Colon (tissue), 2 donors: ENCODE measurements around the gene PHACTR3.
"Not testable (repeated sequence)": the region's sequence is repeated elsewhere in the genome, so short reads cannot be mapped to it uniquely, and the experiment has no call there.

Experiments
- FAIRE-seq: peaks from 2 replicates; lab custom pipeline; 2012; peaks lifted over from hg19 to GRCh38; lab: Jason Lieb, UNC
- donor health status: control.
- donor health status: control.

Gene PHACTR3

DNA sequence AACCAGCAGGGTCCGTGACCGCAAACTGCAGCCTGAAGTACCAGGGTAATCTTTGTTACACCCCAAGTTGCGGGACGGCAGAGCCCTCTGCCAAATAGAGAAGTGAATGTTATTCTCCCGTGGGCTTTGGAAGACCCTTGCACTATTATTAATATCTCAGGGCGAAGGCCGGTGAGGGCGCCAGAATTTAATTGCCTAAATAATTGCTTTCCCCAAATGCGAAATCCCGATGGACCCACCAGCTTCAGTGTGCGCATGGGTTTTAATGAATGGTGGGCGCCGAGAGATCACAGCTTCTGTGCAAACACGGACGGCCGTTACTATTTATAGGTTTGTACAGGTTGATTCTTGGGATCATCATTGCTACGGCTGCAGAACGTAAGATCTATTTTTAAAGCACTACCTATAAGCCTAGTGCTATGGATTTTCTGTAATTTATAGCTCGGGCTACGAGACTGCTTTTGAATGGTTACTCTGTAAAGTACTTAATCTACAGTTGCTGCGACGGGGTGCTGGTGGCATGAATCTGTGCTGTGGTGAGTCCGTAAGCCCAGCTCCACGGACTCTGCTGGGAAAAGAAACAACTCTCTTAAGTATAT is 15.2 kb upstream of the PHACTR3 start:
- no peak for FAIRE-seq

- no peak for FAIRE-seq
Measured at GRCh38 chr20:59591061-59591460, 13.3 kb upstream of the PHACTR3 start.

- no peak for FAIRE-seq
Measured at GRCh38 chr20:59596690-59597089, 7.7 kb upstream of the PHACTR3 start.

DNA sequence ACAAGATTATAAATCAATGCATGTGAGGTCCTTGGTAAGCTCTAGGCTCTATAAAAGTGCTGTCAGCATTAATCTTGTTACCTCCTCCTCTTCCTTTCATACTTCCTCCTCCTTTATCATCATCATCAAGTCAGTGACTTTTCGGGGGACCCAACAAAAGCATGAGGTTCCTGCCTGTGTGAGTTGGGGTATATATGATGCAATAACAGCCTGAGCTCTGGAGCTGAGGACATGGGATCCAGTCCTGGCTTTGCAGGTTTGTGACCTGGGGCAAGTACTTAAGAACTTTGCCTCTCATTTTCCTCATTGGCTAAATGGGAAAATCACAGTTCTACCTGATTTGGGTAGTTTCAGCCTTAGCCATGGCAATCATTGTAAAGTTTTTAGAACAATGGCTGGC is 7.1 kb upstream of the PHACTR3 start:
- no peak for FAIRE-seq

GRCh38 chr20:59598625-59599310 is 5.6 kb upstream of the PHACTR3 start:
- no peak for FAIRE-seq

DNA sequence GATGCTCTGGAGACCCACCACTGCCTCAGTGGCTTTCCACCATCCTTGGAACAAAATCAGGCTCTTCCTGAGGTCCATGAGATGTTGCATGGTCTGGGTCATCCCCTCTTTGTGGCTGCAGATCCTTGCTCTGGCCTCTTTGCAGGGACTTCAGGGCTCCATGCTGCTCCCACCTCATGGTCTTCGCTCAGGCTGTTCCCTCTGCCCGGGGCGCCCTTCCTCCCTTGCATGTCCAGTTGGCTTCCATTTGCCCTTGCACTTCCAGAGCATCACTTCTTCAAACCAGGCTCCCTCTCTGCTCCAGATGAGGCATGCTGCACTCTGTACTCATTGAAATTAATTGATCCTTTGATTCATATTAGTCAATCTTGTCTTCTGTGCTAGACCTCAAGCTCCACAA is 4.4 kb upstream of the PHACTR3 start:
- no peak for FAIRE-seq

DNA sequence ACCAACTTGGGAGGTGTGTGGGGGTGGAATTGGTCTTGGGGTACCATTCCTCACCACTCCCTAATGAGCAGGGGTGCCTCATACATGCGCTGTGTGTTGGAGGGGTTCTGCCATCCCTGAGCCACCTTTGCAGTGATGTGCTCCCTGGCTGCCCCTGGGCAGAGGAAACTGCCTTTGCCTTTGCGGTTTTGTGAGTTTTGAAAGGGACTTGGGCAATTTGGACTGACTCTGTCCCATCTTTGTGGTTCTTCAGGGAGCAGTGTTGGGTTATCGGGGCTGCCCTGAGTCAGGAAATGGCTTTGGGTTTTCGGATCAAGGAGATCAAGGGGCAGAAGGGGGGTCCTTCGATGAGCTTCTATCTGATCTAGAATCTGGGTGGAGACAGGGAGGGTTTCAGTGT is 3.9 kb upstream of the PHACTR3 start:
- no peak for FAIRE-seq

GRCh38 chr20:59602546-59603080 is 1.7 kb upstream of the PHACTR3 start:
- FAIRE-seq, result no peak

GRCh38 chr20:59603176-59603575 is 1.2 kb upstream of the PHACTR3 start:
- FAIRE-seq, result no peak

DNA sequence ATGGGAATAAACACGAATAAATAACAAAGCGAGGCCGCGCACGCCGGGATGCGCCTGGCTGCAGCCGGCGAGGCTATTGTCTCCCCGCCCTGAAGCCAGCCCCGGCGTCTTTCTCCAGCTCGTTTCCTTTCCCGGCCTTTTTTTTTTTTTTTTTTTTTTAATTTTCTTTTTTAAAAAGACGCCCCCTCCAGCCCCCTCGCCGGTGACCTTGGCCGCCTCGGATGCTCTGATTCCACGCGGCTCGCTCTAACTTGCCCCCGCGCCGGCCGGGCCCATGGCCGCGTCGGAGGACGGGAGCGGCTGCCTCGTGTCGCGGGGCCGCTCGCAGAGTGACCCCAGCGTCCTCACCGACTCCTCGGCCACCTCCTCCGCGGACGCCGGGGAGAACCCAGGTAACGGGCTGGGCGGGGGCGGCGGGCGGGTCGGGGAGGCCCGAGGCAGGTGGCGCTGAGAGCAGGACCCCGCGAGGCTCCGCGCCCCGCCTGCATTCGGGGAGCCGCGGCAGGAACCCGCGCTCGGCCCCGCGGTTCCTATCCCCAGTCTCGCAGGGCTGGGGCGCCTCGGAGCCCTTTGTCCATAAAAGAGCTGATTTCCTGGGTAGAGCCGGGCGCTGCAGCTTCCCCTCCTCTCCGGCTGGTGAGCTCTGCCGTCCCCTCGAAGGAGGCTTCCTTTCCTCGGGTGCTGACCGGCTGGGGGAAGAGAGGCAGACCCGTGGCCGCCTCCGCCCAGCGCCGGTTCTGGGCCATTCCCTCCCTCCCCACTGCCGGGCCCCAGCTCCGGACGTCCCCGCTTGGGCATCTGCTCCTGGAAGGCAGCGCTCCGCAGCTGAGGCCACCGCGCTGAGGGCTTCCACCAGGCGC is 631 bp downstream of the PHACTR3 start:
- FAIRE-seq, result no peak

GRCh38 chr20:59605601-59606364 is 1.4 kb downstream of the PHACTR3 start:
- FAIRE-seq, result no peak

DNA sequence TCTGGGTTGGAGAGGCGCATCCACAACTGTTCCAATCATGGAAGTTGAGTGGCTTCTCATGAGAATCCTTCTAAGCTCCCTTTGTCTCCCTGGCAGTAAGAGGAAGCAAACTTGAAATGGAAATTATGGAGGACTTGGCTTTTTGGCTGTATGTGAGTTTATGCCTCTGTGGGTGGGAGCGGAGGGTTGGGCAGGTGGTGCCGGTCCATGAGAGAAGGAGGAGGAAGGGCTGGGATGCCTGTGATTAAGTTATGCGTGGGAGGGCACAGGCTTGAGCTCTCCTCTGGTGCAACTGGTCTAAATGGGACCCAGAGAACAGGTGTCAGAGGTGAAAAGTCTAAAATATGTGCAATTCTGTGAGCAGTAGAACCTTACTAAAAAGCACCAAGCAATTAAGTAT is 2.2 kb downstream of the PHACTR3 start:
- no peak for FAIRE-seq

DNA sequence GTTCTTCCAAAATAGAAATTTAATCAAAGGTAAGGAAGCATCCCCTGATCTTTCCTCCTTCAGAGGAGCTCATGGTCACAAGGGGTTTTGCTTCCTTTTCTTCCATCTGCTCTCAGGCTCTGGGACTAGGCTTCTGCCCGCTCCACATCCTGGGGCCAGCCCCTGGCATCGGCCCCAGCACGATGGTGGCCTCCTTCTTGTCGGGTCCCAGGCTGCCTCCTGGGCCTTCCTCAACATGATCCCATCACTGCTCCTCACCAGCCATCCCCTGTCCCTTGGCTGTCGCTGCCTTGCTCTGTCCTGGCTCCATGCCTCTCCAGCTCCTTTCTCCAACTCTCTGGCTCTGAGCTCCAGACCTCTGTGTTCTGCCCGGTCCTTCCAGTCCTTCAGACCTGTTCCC is 4.1 kb downstream of the PHACTR3 start:
- no peak for FAIRE-seq

- FAIRE-seq, result no peak
Measured at GRCh38 chr20:59608871-59609270, 4.5 kb downstream of the PHACTR3 start.

GRCh38 chr20:59611286-59611685 is 6.9 kb downstream of the PHACTR3 start:
- FAIRE-seq, result no peak

GRCh38 chr20:59613861-59614260 is 9.5 kb downstream of the PHACTR3 start:
- no peak for FAIRE-seq

DNA sequence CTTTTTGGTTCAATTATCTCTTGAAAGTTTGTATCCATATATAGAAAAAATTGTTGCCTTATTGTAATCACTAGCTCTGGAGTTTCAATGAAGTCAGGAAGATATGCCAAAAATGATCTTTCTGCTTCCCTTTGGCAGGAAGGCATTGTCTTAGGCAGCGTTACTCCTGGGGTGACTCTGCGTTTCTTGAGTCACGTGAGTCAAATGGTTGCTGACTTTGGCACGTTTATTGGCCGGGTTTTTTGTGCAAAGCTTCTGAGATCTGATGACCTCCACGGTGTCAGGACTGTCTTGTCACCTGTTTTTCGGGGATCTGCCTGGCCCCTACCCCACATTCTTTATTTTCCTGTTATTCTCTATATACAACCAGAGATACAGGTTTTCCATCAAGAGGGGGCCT is 10.4 kb downstream of the PHACTR3 start:
- FAIRE-seq, result no peak

- FAIRE-seq, result no peak
Measured at GRCh38 chr20:59616306-59616705, 12.0 kb downstream of the PHACTR3 start.

DNA sequence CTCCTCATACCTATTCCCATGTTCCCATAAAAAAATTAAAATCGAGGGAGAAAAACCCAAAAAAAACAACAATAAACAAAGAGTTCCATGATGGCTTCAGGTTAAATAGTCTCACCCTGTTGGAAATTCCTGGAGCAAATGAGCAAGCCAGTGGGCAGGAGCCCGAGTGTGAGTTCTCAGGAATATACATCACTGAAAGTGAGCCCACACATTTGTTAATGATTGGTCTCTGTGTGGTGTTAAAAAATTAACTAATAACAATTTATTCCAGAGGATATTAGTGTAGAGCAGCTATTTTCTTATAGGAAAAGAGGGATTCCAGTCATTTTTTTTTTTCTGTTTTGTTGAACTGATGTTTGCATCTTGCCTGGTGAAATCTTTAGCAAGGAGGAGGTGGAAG is 12.9 kb downstream of the PHACTR3 start:
- FAIRE-seq, result no peak

DNA sequence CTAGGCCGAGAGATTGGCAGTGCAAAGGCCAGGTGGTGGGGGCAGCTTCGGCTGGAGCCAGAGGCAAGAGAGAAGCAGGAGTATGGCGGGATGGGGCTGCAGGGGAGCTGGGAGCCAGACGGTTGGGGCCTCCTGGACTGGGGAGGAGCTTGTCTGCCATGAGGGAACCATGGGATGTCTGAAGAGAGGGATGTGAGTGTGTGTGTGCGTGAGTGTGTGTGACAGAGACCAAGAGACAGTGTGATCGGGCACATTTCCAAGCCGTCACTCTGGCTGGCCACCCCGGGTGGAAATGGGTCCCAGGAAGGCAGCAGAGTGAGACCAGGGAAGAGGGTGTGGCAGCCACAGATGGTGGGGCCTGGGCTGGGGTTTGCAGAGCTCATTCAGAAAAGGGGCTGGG is 13.8 kb downstream of the PHACTR3 start:
- no peak for FAIRE-seq

GRCh38 chr20:59618585-59618984 is 14.2 kb downstream of the PHACTR3 start:
- not testable (repeated sequence) for FAIRE-seq

DNA sequence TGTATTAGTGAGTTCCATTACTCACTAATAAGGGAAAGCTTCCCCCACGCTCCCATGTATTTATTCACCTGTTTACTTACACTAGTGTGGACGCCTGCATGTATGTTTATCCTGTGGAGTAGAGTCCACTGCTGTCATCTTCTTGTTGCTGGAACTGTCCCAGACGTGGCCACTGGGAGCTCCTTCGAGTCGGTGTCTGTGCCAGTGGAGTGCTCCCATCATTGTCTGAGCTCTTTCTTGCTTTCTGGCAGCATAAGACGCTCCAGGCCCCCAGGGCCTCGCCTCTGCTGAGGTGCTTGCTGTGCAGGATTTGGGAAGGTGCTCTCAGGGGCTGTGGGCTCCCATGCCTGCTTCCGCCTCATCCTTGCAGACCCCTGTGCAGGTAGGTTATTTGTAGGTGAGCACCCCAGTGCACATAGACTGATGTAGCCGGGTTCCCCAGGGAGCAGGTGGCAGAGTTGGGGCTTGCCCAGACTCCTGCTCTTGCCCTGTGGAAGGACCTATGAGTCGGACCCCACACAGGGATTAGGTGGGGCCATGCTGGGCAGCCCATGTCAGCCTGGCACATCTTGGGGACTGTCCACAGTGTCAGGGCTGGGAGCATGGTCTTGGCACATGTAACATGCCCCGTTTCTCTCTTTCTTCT is 16.6 kb downstream of the PHACTR3 start:
- FAIRE-seq, result no peak
